Retinal pigment epithelial cell (primary cell): ENCODE results near the gene KIR2DL4.
"Not testable (repeated sequence)": the region's sequence is repeated elsewhere in the genome, so short reads cannot be mapped to it uniquely, and the experiment has no call there.

Experiments used
- DNase-seq: peaks from one replicate; pipeline ENCODE4 v3.0.0-alpha.2; 2010; ENCODE audit warnings: low read depth
- H3K4me3 ChIP-seq: 2 replicates; pipeline ENCODE4 v1.5.1; 2011; ENCODE audit warnings: mild to moderate bottlenecking, low read length, control low read depth, moderate library complexity
- TF ChIP-seq, protein P1 (sequence below): conservative IDR thresholded peaks from 2 replicates; pipeline ENCODE4 v1.5.1; 2011; ENCODE audit warnings: low read depth, low read length, control low read depth, inconsistent platforms

KIR2DL4 gene

DNA sequence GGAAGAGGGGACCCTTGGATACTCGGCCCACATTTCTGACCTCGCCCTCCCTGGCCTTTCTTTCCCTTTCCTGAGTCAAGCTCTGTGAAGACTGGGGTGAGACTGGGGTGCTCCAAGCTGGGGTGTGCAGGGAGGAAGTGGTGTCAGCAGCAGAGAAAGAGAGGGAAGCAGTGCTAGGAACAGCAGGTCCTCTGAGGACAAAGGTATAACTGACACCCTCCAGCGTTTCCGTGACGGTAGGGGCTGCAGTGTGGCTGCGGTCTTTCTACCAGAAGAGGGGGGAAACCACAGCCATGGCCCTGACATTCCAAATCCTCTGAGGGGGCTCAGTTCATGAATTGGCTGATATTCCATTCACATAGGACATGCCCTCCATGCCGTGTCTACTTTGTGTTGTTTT, 47.9 kb downstream of the KIR2DL4 start:
- DNase-seq: no peak
- H3K4me3 ChIP-seq: no peak overlapping the region
- TF ChIP-seq, protein P1, sequence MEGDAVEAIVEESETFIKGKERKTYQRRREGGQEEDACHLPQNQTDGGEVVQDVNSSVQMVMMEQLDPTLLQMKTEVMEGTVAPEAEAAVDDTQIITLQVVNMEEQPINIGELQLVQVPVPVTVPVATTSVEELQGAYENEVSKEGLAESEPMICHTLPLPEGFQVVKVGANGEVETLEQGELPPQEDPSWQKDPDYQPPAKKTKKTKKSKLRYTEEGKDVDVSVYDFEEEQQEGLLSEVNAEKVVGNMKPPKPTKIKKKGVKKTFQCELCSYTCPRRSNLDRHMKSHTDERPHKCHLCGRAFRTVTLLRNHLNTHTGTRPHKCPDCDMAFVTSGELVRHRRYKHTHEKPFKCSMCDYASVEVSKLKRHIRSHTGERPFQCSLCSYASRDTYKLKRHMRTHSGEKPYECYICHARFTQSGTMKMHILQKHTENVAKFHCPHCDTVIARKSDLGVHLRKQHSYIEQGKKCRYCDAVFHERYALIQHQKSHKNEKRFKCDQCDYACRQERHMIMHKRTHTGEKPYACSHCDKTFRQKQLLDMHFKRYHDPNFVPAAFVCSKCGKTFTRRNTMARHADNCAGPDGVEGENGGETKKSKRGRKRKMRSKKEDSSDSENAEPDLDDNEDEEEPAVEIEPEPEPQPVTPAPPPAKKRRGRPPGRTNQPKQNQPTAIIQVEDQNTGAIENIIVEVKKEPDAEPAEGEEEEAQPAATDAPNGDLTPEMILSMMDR: no peak

DNA sequence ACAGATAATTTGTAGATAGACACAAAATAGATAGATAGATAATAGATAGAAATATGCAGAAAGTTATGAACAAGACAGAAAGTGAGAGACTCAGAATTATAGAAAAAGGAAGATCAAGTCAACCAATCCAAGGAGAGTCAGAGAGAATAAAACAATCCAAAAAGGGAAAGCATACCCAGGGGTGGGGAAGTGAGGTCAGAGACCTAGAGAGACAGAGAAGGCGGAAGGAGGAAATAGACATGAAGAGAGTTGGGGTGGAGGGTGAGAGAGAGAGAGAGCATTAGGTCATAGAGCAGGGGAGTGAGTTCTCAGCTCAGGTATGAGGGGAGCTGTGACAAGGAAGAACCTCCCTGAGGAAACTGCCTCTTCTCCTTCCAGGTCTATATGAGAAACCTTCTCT, 51.8 kb downstream of the KIR2DL4 start:
- not testable (repeated sequence) for DNase-seq, H3K4me3 ChIP-seq

DNA sequence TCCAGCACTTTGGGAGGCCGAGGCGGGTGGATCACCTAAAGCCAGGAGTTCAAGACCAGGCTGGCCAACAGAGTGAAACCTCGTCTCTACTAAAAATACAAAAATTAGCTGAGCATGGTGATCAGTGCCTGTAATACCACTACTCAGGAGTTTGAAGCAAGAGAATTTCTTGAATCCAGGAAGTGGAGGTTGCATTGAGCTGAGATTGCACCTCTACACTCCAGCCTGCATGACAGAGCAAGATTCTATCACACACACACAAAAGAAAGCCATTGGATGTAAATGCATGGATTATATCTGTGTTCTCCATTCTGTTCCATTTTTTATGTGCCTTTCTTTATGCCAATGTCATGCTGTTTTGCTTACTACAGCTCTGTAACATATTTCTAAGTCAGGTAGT, 55.1 kb downstream of the KIR2DL4 start:
- H3K4me3 ChIP-seq, DNase-seq: not testable (repeated sequence)

DNA sequence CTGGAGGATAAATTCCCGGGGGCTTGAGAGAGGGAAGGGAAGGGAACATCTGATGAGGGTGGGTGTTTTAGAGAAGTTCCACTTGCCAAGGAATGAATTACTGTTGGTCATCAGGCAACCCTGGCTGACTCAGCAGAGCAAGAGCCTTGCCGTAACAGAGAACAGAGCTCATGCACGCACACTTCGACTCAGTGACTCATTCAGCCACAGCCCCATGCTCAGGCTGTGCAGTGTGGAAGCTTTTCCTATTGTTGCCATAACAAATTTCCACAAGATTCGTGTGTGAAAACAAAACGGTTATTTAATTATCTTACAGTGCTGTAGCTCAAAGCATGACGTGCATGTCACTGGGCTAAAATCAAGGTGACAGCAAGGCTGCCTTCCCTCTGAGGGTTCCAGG, 56.0 kb downstream of the KIR2DL4 start:
- not testable (repeated sequence) for DNase-seq, H3K4me3 ChIP-seq

DNA sequence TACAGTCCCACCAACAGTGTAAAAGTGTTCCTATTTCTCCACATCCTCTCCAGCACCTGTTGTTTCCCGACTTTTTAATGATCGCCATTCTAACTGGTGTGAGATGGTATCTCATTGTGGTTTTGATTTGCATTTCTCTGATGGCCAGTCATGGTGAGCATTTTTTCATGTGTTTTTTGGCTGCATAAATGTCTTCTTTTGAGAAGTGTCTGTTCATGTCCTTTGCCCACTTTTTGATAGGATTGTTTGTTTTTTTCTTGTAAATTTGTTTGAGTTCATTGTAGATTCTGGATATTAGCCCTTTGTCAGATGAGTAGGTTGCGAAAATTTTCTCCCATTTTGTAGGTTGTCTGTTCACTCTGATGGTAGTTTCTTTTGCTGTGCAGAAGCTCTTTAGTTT, 60.0 kb downstream of the KIR2DL4 start:
- not testable (repeated sequence) for H3K4me3 ChIP-seq, DNase-seq
